Stimulated activated CD8-positive, alpha-beta memory T cell treated with anti-CD3 and anti-CD28 coated beads, Interleukin-4, amount 100 ng/mL, for 4 hours (primary cell): ENCODE data around the gene GPRC5D.

Source experiments
- DNase-seq, 2 donors: peaks; one replicate each; pipeline ENCODE4 v3.0.0-alpha.2; 2020; ENCODE audit warnings: low read depth in 2 of 2, low spot score in 1 of 2

GPRC5D gene

GRCh38 chr12:12909228-12909994 is 42.6 kb downstream of the GPRC5D start:
- no peak for DNase-seq

- DNase-seq: no peak
Measured at GRCh38 chr12:12908711-12909110, 43.3 kb downstream of the GPRC5D start.

- no peak for DNase-seq
Measured at GRCh38 chr12:12908252-12908651, 43.7 kb downstream of the GPRC5D start.

- DNase-seq: no peak
Measured at GRCh38 chr12:12907552-12907951, 44.4 kb downstream of the GPRC5D start.

GRCh38 chr12:12903642-12904609 is 48.0 kb downstream of the GPRC5D start:
- no peak for DNase-seq

GRCh38 chr12:12902036-12902435 is 49.9 kb downstream of the GPRC5D start:
- no peak for DNase-seq

- no peak for DNase-seq
Measured at GRCh38 chr12:12901158-12901791, 50.7 kb downstream of the GPRC5D start.

GRCh38 chr12:12900786-12901157 is 51.2 kb downstream of the GPRC5D start:
- no peak for DNase-seq

- DNase-seq: no peak
Measured at GRCh38 chr12:12899530-12900380, 52.2 kb downstream of the GPRC5D start.

GRCh38 chr12:12898911-12899511 is 53.0 kb downstream of the GPRC5D start:
- no peak for DNase-seq

GRCh38 chr12:12898136-12898717 is 53.7 kb downstream of the GPRC5D start:
- no peak for DNase-seq

- DNase-seq: no peak
Measured at GRCh38 chr12:12897302-12897701, 54.7 kb downstream of the GPRC5D start.

GRCh38 chr12:12896260-12896659 is 55.7 kb downstream of the GPRC5D start:
- DNase-seq: no peak

- DNase-seq: no peak
Measured at GRCh38 chr12:12893438-12893837, 58.5 kb downstream of the GPRC5D start.

- no peak for DNase-seq
Measured at GRCh38 chr12:12892681-12893141, 59.3 kb downstream of the GPRC5D start.

GRCh38 chr12:12891881-12892355 is 60.1 kb downstream of the GPRC5D start:
- DNase-seq: no peak

- DNase-seq: no peak
Measured at GRCh38 chr12:12891080-12891880, 60.7 kb downstream of the GPRC5D start, which contains the start of gene GPRC5A. GPRC5A (plus strand) TSS chr12:12891562; CDS start chr12:12908250, 16,688 bp downstream.
